ENCODE results near the gene ACTR3C. TPM values are rescaled to one million over a fixed set of nuclear protein-coding genes. Genes with fewer than 3 reads are reported as not detected.

The ACTR3C gene
- total and polyA plus RNA-seq, 2 of the 13 experiments (the other 11 are each of a cell fraction or from before 2014, with no cell fraction given) = 3.8 to 7.5 TPM

- TF ChIP-seq REST (IDR thresholded peaks at IDR 0.05; ENCODE audit: borderline replicate concordance in 1 of 2, low read depth in 1 of 2, low read length in 2 of 2) (peak in 1 of 2 experiments; percentile 51; a peak in 1 of 4 replicates), ZHX1 (CRISPR knock-in tag; IDR thresholded peaks at IDR 0.05; ENCODE audit: low read depth) (no peak), PAF1 (CRISPR knock-in tag; IDR thresholded peaks at IDR 0.05) (no peak), ZNF512B (CRISPR knock-in tag; IDR thresholded peaks at IDR 0.05; ENCODE audit: borderline replicate concordance) (no peak), ZXDC (CRISPR knock-in tag; IDR thresholded peaks at IDR 0.05) (0 out of 2 replicates have a peak, but pooled peaks have one; percentile 41), HMGA1 (CRISPR knock-in tag; conservative IDR thresholded peaks at IDR 0.05) (no peak), SNAI1 (CRISPR knock-in tag; IDR thresholded peaks at IDR 0.05; ENCODE audit: borderline replicate concordance) (peak; percentile 32; the same call in 1 of the 2 replicates), MYNN (CRISPR knock-in tag; IDR thresholded peaks at IDR 0.05; ENCODE audit: low read depth) (no peak), ZNF296 (CRISPR knock-in tag; conservative IDR thresholded peaks at IDR 0.05) (no peak), TMF1 (CRISPR knock-in tag; IDR thresholded peaks at IDR 0.05; ENCODE audit: low read depth) (no peak), HDAC2 (CRISPR knock-in tag; IDR thresholded peaks at IDR 0.05) (no peak; the same call in 1 of the 2 replicates), ZNF7 (CRISPR knock-in tag; IDR thresholded peaks at IDR 0.05) (no peak), TRAFD1 (CRISPR knock-in tag; IDR thresholded peaks at IDR 0.05; ENCODE audit: borderline replicate concordance) (peak; percentile 85; the same call in 1 of the 2 replicates)
Measured at GRCh38 chr7:150368884-150369747, 45.8 kb upstream of the ACTR3C start (continued).

All from HepG2 (cell line).